Natural killer cell (primary cell): ENCODE data around the gene NAV1. TPM values are rescaled to one million over a fixed set of nuclear protein-coding genes. Genes with fewer than 3 reads are reported as not detected.

Source experiments
- ATAC-seq, 3 donors: fragments of 150-1000 bp in 2 of 3; fragments of 200-7000 bp in 1 of 3; cut with Tn5 transposase; 1 replicate in 1 of 3; 2 replicates in 2 of 3; pipeline ENCODE4 v1.10.0; 2021; ENCODE audit warnings: mild to moderate bottlenecking in 2 of 3, moderate library complexity in 2 of 3
- DNase-seq, 2 donors: peaks; one replicate each; pipeline versions ENCODE4 v3.0.0 to v3.0.0-alpha.2; 2013 to 2021; ENCODE audit warnings: mixed read lengths in 1 of 2
- H3K27ac ChIP-seq: one replicate; pipeline ENCODE4 v1.5.1; 2013; ENCODE audit warnings: mild to moderate bottlenecking, low read length
- H3K27me3 ChIP-seq: one replicate; pipeline ENCODE4 v1.6.1; 2013; ENCODE audit warnings: low read length; ENCODE audit not compliant: control insufficient read depth, insufficient read depth
- H3K36me3 ChIP-seq: one replicate; pipeline ENCODE4 v1.6.1; 2013; ENCODE audit warnings: low read length; ENCODE audit not compliant: control insufficient read depth, insufficient read depth
- H3K4me1 ChIP-seq: one replicate; pipeline ENCODE4 v1.6.1; 2013; ENCODE audit warnings: low read length; ENCODE audit not compliant: control insufficient read depth, insufficient read depth
- H3K4me3 ChIP-seq: one replicate; pipeline ENCODE4 v1.5.1; 2013; ENCODE audit warnings: low read length
- H3K9me3 ChIP-seq: one replicate; pipeline ENCODE4 v1.6.1; 2013; ENCODE audit warnings: low read length; ENCODE audit not compliant: control insufficient read depth, insufficient read depth
- H3K27ac Mint-ChIP-seq, 2 donors: one replicate each; pipeline ENCODE4 v1.8.0; 2022; ENCODE audit warnings: mild to moderate bottlenecking in 2 of 2, mixed read lengths in 2 of 2, moderate library complexity in 1 of 2
- H3K27me3 Mint-ChIP-seq, 2 donors: one replicate each; pipeline ENCODE4 v1.8.0; 2022; ENCODE audit warnings: low read depth in 2 of 2, mixed read lengths in 2 of 2
- H3K36me3 Mint-ChIP-seq: one replicate; pipeline ENCODE4 v1.8.0; 2022; ENCODE audit warnings: mixed read lengths
- H3K4me1 Mint-ChIP-seq, 2 donors: one replicate each; pipeline ENCODE4 v1.8.0; 2022; ENCODE audit warnings: mixed read lengths in 2 of 2
- H3K4me3 Mint-ChIP-seq: one replicate; pipeline ENCODE4 v1.8.0; 2022; ENCODE audit warnings: mild to moderate bottlenecking, moderate library complexity, mixed read lengths
- H3K9me3 Mint-ChIP-seq, 2 donors: one replicate each; pipeline ENCODE4 v1.8.0; 2022; ENCODE audit warnings: mixed read lengths in 2 of 2
- CTCF ChIP-seq: fragments of 200-600 bp; IDR thresholded peaks from one replicate; pipeline ENCODE4 v1.8.0; 2022; ENCODE audit warnings: antibody characterized with exemption
- WGBS: methylation state at CpG from one replicate; pipeline ENCODE4 v1.1.7; 2013; ENCODE audit warnings: missing lambda C conversion rate; ENCODE audit not compliant: insufficient coverage; 5-methylcytosine and 5-hydroxymethylcytosine counted together
- intact Hi-C: fragments of 100-400 bp; cut with micrococcal nuclease; formaldehyde crosslinking; loops from one replicate; pipeline ENCODE4 v1.14.2; 2022
- total RNA-seq, 4 donors: library from RNA; stranded (reverse); fragments of 120-200 nt in 1 of 4; gene quantifications; one replicate each; pipeline versions ENCODE4 v1.2.3 to v1.2.4, GENCODE V29; 2013 to 2022

Gene NAV1
- total RNA-seq, 3 donors from 2014 or later (not counting 1 experiment from before 2014, with no cell fraction given): 2.5 to 3.9 (median 2.8) TPM

DNA sequence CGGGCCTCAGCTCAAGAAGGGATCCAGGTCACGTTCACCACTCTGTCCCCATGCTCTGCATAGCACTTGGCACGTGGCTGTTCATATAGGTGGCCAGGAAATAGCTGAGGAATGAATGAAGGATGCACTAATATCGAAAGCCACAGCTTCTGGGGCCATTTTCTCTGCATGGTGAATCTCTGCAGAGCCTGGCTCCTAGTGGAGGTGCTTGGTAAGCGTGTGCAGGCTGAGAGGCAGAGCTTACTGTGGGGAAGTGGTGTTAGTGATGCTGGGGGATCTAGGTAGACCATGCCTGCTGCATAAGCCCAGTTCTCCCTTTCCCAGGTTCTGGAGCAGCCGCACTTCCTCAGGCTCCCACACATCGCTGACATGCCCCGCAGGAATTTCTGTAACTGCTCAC, 40.3 kb upstream of the NAV1 start:
- peaks cover 0 to 9% of the 10 kb centered on the region in 2 donors for H3K4me1 Mint-ChIP-seq
- 91% methylated on average over 8 of the region's 8 CpGs for WGBS
- Histone ChIP-seq H3K36me3 (peaks cover 13% of the 10 kb centered on the region), H3K9me3 (no peaks in the 10 kb centered on the region), H3K4me3 (no peak overlapping the region), H3K27me3 (no peaks in the 10 kb centered on the region), H3K27ac (no peak overlapping the region), H3K4me1 (no peaks in the 10 kb centered on the region)
- intact Hi-C loops: no loop called here
- no peak for DNase-seq
- H3K36me3 Mint-ChIP-seq: no peaks in the 10 kb centered on the region
- no peaks in the 10 kb centered on the region for H3K9me3 Mint-ChIP-seq
- no peak for ATAC-seq
- H3K27ac Mint-ChIP-seq: no peak overlapping the region
- TF ChIP-seq CTCF: no peak
- H3K27me3 Mint-ChIP-seq: no peaks in the 10 kb centered on the region
- no peak overlapping the region for H3K4me3 Mint-ChIP-seq

- TF ChIP-seq CTCF: no peak
- Mint-ChIP-seq H3K36me3 (no peaks in the 10 kb centered on the region), H3K4me1 (peaks cover 0 to 9% of the 10 kb centered on the region in 2 donors), H3K4me3 (no peak overlapping the region), H3K27ac (no peak overlapping the region), H3K27me3 (no peaks in the 10 kb centered on the region), H3K9me3 (no peaks in the 10 kb centered on the region)
- intact Hi-C loops: no loop called here
- Histone ChIP-seq H3K4me1 (no peaks in the 10 kb centered on the region), H3K36me3 (peaks cover 10% of the 10 kb centered on the region), H3K27me3 (no peaks in the 10 kb centered on the region), H3K9me3 (no peaks in the 10 kb centered on the region), H3K4me3 (no peak overlapping the region), H3K27ac (no peak overlapping the region)
- DNase-seq: no peak
- no peak for ATAC-seq
- 97% methylated on average over 3 of the region's 3 CpGs for WGBS
Observed at GRCh38 chr1:201499191-201499590, 39.7 kb upstream of the NAV1 start.

DNA sequence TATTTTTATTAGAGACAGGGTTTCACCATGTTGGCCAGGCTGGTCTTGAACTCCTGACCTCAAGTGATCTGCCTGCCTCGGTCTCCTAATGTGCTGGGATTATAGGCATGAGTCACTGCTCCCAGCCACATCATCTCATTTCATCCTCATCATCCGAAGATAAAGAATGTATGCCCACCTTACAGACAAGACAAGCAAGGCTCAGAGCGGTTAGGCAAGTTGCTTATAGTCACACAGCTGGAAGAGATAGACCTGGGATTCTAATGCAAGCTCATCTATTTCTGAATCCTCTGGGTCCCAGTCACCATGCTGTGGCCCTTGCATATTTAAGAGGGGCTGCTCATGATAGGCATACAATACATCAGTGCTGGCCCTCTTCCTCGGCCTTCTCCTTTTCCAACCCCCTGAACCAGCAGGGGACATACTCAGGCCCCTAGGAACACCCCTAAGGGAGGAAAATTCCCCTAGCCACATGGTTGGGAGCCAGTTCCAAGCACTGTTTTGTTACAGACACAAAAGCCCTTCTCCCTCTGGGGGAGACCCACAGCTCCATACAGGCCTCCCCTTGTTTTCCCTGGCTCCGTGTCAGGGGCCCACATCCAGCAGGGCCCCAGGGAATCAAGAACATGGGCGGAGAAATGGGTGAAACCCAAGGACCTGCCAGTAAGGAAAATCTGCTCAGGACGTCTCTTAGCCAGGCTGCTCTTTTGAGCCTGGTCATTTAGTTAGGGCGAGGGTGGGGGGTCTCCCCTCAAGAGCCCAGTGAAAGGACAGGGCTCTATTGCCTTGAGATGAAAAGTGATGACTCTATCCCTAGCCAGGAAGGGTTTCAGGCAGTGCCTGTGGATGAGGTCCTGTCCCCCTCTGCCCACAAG, 38.9 kb upstream of the NAV1 start:
- no peak for ATAC-seq

More for the DNA sequence above, 38.9 kb upstream of the NAV1 start:
- H3K4me3 Mint-ChIP-seq: no peak overlapping the region
- H3K36me3 ChIP-seq: peaks cover 3% of the 10 kb centered on the region
- H3K27ac ChIP-seq: no peak overlapping the region
- 94% methylated on average over 8 of the region's 8 CpGs for WGBS
- no peaks in the 10 kb centered on the region for H3K27me3 Mint-ChIP-seq
- DNase-seq: no peak
- no peaks in the 10 kb centered on the region for H3K4me1 ChIP-seq
- H3K4me1 Mint-ChIP-seq: peaks cover 2 to 11% of the 10 kb centered on the region in 2 donors
- no peaks in the 10 kb centered on the region for H3K9me3 Mint-ChIP-seq
- H3K4me3 ChIP-seq: no peak overlapping the region
- H3K27me3 ChIP-seq: no peaks in the 10 kb centered on the region
- no peak for TF ChIP-seq CTCF
- no peaks in the 10 kb centered on the region for H3K36me3 Mint-ChIP-seq
- intact Hi-C loops: no loop called here
- no peak overlapping the region for H3K27ac Mint-ChIP-seq
- H3K9me3 ChIP-seq: no peaks in the 10 kb centered on the region
